Stimulated activated CD8-positive, alpha-beta memory T cell treated with anti-CD3 and anti-CD28 coated beads, Interleukin-12 subunit alpha, Interleukin-12 subunit beta, amount 100 ng/mL, for 24 hours (primary cell): ENCODE data around the gene HASPIN.

Source experiments
- DNase-seq: peaks from one replicate; pipeline ENCODE4 v3.0.0-alpha.2; 2020; ENCODE audit errors: extremely low read depth

HASPIN gene

GRCh38 chr17:3763777-3764170 lies 40.1 kb downstream of the HASPIN start:
- no peak for DNase-seq

GRCh38 chr17:3765981-3766380 lies 42.3 kb downstream of the HASPIN start:
- DNase-seq, result no peak

- no peak for DNase-seq
Observed at GRCh38 chr17:3766779-3767178, 43.1 kb downstream of the HASPIN start.

GRCh38 chr17:3768341-3768740 lies 44.6 kb downstream of the HASPIN start:
- no peak for DNase-seq

- DNase-seq, result no peak
Observed at GRCh38 chr17:3768769-3769168, 45.1 kb downstream of the HASPIN start.

GRCh38 chr17:3770466-3770865 lies 46.8 kb downstream of the HASPIN start:
- no peak for DNase-seq

GRCh38 chr17:3771140-3771539 lies 47.4 kb downstream of the HASPIN start:
- DNase-seq, result no peak

- DNase-seq, result no peak
Observed at GRCh38 chr17:3772764-3773163, 49.1 kb downstream of the HASPIN start.

- DNase-seq, result no peak
Observed at GRCh38 chr17:3773511-3773910, 49.8 kb downstream of the HASPIN start.

- no peak for DNase-seq
Observed at GRCh38 chr17:3773966-3774365, 50.3 kb downstream of the HASPIN start.
